ENCODE measurements around the gene GYPC.

DNA sequence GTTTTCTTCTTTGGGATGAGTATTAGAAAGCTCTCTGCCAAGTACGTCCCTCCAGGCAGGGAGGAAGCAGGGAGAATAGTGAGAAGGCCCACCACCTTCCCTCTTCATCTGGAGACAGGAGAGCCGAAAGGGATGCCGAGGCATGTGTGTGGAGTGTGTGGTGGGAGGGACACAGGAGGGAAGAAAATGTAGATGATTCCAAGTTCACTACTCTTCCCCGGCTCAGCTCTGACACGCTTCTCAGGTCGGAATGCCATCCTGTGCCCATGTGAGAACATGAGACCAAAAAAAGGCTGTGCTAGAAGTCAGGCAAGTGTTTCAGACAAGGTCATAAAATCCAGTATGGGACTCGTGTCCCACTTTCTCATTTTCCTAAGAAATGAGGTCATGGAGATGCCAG is 47.4 kb downstream of the GYPC start:
- TF ChIP-seq, protein P1, sequence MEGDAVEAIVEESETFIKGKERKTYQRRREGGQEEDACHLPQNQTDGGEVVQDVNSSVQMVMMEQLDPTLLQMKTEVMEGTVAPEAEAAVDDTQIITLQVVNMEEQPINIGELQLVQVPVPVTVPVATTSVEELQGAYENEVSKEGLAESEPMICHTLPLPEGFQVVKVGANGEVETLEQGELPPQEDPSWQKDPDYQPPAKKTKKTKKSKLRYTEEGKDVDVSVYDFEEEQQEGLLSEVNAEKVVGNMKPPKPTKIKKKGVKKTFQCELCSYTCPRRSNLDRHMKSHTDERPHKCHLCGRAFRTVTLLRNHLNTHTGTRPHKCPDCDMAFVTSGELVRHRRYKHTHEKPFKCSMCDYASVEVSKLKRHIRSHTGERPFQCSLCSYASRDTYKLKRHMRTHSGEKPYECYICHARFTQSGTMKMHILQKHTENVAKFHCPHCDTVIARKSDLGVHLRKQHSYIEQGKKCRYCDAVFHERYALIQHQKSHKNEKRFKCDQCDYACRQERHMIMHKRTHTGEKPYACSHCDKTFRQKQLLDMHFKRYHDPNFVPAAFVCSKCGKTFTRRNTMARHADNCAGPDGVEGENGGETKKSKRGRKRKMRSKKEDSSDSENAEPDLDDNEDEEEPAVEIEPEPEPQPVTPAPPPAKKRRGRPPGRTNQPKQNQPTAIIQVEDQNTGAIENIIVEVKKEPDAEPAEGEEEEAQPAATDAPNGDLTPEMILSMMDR (IDR thresholded peaks at IDR 0.05), result no peak
- TF ChIP-seq POLR2A (IDR thresholded peaks at IDR 0.05), result no peak
- TF ChIP-seq POLR2AphosphoS5 (IDR thresholded peaks at IDR 0.05), result no peak

All from prostate gland (tissue), 2 donors.